Testis (tissue), 2 donors: ENCODE results near the gene NELL1.

Source experiments
- CTCF ChIP-seq, 3 experiments: fragments of 450-650 bp in 2 of 3; fragments of 200-600 bp in 1 of 3; sonication (generic) in 1 of 3; IDR thresholded peaks; one replicate each; pipeline ENCODE4 v1.5.1; 2016 to 2019; ENCODE audit warnings: antibody characterized with exemption in 3 of 3, mild to moderate bottlenecking in 2 of 3, moderate library complexity in 1 of 3
- POLR2A ChIP-seq: fragments of 450-650 bp; IDR thresholded peaks from one replicate; pipeline ENCODE4 v1.6.1; 2017; ENCODE audit warnings: antibody characterized with exemption, mild to moderate bottlenecking, moderate library complexity

- TF ChIP-seq POLR2A (no peak), CTCF (IDR thresholded peaks at IDR 0.05) (no peak)
These were observed 464.3 kb downstream of the NELL1 start for GRCh38 chr11:21133722-21134121.
